GM04503 (cell line): ENCODE measurements around the gene ARHGEF25.
"Not testable (repeated sequence)": the region's sequence is repeated elsewhere in the genome, so short reads cannot be mapped to it uniquely, and the experiment has no call there.

ENCODE experiments used
- DNase-seq: peaks from one replicate; pipeline ENCODE4 v3.0.0-alpha.2; 2012; ENCODE audit warnings: low read depth

ARHGEF25 gene

DNA sequence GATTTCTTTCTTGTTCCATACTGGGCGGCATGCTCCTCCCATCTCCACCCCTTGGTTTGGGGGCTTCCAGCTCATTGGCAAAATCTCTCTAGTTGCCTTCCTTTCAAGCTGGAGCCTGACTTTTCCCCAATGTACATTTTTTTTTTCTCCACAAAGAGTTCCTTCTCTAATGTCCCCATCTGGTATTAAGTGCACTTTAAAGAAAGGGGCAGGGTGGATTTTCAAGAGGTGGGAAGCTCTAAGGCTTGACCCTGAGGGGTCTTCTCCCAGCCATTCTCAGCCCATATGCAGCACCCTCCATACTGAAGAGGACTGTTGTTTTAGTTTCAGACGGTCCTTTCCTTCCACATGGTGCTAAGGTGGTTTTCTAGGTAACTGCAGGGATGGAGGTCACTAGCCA, 26.1 kb upstream of the ARHGEF25 start:
- no peak for DNase-seq

- no peak for DNase-seq
Measured at GRCh38 chr12:57586128-57586527, 25.1 kb upstream of the ARHGEF25 start.

DNA sequence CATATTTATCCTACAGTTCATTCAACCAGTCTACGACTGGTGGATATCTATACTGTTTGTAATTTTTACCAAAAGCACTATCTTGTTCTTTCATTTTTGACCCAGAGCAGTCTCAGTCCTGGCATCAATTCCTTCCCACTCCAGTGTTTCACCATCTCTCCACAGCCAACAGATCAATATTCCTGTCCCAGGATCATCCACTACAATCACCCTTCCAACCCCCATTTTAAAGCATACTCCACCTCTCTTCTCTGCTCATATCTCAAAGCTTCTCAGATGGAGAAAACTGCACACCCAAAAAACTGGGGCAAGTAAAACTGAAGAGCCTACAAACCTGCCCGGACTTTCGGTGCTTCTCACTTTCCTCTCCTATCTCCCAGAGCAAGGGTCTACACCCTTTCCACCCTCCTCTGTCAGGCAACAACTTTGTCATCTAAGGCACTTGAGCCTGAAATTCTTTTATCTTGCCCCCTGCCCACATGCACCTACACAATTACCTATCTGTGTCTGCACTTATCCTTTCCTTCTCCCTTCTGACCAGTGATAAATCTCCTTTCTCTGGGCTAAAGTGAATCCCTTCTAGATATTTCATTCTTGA, 24.3 kb upstream of the ARHGEF25 start:
- DNase-seq, result no peak

DNA sequence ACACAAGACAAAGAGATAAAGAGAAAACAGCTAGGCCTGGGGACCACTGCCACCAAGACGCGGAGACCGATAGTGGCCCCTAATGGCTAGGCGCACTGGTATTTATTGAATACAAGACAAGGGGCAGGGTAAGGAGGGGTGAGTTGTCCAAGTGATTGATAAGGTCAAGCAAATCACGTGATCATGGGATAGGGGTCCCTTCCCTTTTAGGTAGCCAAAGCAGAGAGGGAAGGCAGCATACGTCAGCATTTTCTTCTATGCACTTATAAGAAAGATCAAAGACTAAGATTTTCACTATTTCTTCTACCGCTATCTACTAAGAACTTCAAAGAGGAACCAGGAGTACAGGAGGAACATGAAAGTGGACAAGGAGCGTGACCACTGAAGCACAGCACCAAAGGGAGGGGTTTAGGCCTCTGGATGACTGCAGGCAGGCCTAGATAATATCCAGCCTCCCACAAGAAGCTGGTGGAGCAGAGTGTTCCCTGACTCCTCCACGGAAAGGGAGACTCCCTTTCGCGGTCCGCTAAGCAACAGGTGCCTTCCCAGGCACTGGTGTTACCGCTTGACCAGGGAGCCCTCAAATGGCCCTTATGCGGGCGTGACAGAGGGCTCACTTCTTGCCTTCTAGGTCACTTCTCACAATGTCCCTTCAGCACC, 22.2 kb upstream of the ARHGEF25 start:
- not testable (repeated sequence) for DNase-seq

- DNase-seq, result no peak
Measured at GRCh38 chr12:57590479-57590863, 20.8 kb upstream of the ARHGEF25 start.

- no peak for DNase-seq
Measured at GRCh38 chr12:57590864-57591781, 20.1 kb upstream of the ARHGEF25 start, which contains the start of gene PIP4K2C. TSS of gene PIP4K2C (plus strand) at chr12:57591192. CDS start at chr12:57591290, 98 bp downstream.

GRCh38 chr12:57591782-57592325, 19.4 kb upstream of the ARHGEF25 start:
- DNase-seq, result no peak

DNA sequence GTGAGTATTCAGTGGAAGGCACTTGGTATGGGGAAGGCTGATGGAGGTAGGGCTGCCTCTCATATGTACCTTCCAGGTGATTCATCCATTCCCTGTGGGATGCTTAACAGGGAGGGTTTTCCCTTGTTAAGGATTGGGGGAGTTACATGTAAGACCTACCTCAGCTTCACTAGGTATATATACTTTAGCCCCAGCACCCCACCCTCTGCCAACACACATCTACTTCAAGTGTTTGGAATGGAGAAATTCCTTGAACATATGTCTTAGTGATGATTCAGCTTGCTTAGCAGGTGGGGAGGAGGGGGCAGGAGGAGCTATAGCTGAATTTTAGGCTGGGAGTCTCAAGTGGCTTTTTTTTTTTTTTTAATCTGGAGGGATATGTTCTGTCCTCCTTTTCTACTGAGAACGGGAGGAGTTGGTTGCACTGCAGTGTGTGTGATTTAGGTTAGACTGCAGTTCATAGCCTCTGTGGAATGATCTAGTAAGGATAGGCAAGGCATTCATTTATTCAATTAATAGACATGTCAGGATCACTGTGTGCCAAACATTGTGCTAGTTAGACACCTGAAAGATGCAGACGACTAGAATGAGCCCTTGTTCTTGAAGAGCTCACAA, 18.6 kb upstream of the ARHGEF25 start:
- DNase-seq, result no peak

GRCh38 chr12:57593187-57593586, 18.0 kb upstream of the ARHGEF25 start:
- DNase-seq, result no peak

DNA sequence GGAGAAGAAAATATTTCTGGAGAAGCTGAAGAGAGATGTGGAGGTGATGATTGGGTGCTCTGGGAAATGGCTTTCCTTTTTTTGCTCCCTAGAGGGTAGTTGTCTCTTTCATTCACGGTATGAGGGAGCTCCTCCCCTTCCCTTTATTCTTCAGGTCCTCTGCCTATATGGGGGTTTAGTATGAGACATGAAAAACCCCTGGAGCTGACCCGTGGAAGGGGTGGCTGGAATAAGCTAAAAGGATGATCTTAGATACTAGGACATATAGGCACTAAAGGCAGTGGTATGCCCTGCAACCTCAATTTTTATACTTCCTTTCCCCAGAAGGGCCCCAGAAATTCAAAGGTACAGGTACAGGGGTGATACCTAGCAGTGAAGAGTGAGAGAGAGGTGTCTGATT, 10.8 kb upstream of the ARHGEF25 start:
- no peak for DNase-seq

GRCh38 chr12:57602544-57602943, 8.7 kb upstream of the ARHGEF25 start:
- DNase-seq, result no peak

- DNase-seq, result no peak
Measured at GRCh38 chr12:57603324-57603723, 7.9 kb upstream of the ARHGEF25 start.

GRCh38 chr12:57603815-57604453, 7.3 kb upstream of the ARHGEF25 start:
- no peak for DNase-seq

DNA sequence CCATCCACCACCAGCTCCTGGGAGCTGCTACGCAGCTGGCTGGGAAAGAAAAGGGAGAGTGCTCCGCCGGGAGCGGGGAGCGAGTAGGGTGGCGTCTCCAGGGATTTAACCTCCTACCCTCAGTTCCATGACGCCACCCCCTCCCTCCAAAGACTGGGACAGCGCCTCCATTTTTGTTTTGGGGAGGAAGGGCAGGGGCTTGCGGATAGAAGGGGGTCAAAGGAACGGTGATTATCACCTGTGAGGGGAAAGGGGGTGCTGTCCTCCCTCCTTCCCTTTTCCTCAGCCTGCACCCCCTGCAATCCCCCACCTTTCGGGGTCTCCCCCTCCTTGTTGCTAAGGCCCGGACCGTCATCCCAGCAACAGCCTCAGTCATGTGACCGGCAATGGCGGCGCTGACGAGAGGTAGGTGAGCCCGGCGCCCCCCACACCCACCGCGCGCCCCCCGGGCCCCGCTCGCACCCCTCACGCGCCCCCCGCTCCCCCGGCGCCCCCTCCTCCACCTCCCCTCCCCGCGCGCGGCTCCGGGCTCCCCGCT, 6.7 kb upstream of the ARHGEF25 start, which contains the start of gene DTX3:
Gene DTX3, plus strand, starts transcription at position 371 of the 538 bp plus-strand sequence. CDS start 1,694 bp downstream, outside the sequence.
- DNase-seq, result no peak

GRCh38 chr12:57604992-57605810, 6.0 kb upstream of the ARHGEF25 start:
- DNase-seq, result no peak

- no peak for DNase-seq
Measured at GRCh38 chr12:57605811-57606311, 5.4 kb upstream of the ARHGEF25 start.

DNA sequence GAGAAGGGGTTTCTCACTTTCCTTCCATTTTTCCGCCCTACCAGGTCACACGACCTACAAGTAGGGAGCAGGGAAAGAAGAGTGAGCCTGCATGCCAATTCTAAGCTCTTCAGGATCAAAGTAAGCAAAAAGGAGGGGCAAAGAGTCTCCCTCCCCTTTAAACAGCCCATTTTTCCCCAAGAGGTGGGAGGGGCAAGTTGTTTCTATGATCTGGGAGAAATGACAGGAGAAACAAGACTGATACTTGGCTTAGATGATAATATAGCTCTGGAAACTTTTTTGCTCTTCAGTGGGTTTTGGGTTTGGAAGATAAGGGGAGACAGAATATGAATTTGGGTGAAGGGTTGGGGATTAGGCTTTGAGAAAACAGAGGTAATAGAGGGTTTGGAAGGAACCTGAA, 4.8 kb upstream of the ARHGEF25 start:
- DNase-seq, result no peak

GRCh38 chr12:57606821-57607220, 4.4 kb upstream of the ARHGEF25 start:
- DNase-seq, result no peak

- no peak for DNase-seq
Measured at GRCh38 chr12:57607958-57608663, 3.1 kb upstream of the ARHGEF25 start.
